PFSK-1 (cell line): ENCODE results near the gene STEAP2.

Experiments used
- FOXP2 ChIP-seq: optimal IDR thresholded peaks from 2 replicates; pipeline ENCODE3; 2011; ENCODE audit warnings: borderline replicate concordance, control low read depth, inconsistent platforms; ENCODE audit not compliant: insufficient read depth; ENCODE audit errors: extremely low read length, extremely low read depth
- POLR2AphosphoS5 ChIP-seq: IDR thresholded peaks from 2 replicates; pipeline ENCODE4 v1.6.1; 2012; ENCODE audit warnings: low read depth, mild to moderate bottlenecking, control low read depth, low read length, moderate library complexity
- SIN3A ChIP-seq: IDR thresholded peaks from 2 replicates; pipeline ENCODE4 v1.6.1; 2012; ENCODE audit warnings: mild to moderate bottlenecking, low read length, moderate library complexity, borderline replicate concordance; ENCODE audit not compliant: insufficient read depth
- TAF1 ChIP-seq: IDR thresholded peaks from 2 replicates; pipeline ENCODE4 v1.6.1; 2012; ENCODE audit warnings: low read length, control low read depth, borderline replicate concordance; ENCODE audit not compliant: insufficient read depth
- TF ChIP-seq, protein P1 (sequence below), 2 experiments: IDR thresholded peaks; 2 replicates each; pipeline versions ENCODE4 v1.6.1 to v1.8.0; 2011 to 2012; ENCODE audit warnings: low read depth in 2 of 2, low read length in 2 of 2, control low read depth in 1 of 2, inconsistent platforms in 1 of 2, mild to moderate bottlenecking in 1 of 2, moderate library complexity in 1 of 2; ENCODE audit not compliant: insufficient read depth in 1 of 2

Gene STEAP2

DNA sequence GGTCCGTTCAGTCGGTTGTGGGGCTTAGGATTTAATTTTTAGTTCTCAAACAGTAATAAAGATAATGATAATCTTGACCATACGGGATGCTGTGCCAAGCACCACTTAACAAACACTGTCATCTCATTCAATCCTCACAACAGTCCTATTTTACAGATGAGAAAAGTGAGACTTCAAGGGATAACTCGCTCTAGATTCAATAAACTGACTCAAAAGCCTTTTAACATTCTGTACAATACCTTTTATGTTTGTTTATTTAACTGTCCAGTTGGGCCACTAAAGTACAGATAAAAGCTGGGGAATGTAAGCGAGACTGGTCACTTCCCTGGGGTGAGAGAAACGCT is 33.0 kb downstream of the STEAP2 start:
- TF ChIP-seq POLR2AphosphoS5: no peak
- no peak for TF ChIP-seq SIN3A
- TF ChIP-seq, protein P1, sequence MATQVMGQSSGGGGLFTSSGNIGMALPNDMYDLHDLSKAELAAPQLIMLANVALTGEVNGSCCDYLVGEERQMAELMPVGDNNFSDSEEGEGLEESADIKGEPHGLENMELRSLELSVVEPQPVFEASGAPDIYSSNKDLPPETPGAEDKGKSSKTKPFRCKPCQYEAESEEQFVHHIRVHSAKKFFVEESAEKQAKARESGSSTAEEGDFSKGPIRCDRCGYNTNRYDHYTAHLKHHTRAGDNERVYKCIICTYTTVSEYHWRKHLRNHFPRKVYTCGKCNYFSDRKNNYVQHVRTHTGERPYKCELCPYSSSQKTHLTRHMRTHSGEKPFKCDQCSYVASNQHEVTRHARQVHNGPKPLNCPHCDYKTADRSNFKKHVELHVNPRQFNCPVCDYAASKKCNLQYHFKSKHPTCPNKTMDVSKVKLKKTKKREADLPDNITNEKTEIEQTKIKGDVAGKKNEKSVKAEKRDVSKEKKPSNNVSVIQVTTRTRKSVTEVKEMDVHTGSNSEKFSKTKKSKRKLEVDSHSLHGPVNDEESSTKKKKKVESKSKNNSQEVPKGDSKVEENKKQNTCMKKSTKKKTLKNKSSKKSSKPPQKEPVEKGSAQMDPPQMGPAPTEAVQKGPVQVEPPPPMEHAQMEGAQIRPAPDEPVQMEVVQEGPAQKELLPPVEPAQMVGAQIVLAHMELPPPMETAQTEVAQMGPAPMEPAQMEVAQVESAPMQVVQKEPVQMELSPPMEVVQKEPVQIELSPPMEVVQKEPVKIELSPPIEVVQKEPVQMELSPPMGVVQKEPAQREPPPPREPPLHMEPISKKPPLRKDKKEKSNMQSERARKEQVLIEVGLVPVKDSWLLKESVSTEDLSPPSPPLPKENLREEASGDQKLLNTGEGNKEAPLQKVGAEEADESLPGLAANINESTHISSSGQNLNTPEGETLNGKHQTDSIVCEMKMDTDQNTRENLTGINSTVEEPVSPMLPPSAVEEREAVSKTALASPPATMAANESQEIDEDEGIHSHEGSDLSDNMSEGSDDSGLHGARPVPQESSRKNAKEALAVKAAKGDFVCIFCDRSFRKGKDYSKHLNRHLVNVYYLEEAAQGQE (IDR thresholded peaks at IDR 0.05; ENCODE audit: insufficient read depth in 1 of 2, low read depth in 2 of 2, low read length in 2 of 2): no peak
- TF ChIP-seq FOXP2: no peak
- no peak for TF ChIP-seq TAF1

DNA sequence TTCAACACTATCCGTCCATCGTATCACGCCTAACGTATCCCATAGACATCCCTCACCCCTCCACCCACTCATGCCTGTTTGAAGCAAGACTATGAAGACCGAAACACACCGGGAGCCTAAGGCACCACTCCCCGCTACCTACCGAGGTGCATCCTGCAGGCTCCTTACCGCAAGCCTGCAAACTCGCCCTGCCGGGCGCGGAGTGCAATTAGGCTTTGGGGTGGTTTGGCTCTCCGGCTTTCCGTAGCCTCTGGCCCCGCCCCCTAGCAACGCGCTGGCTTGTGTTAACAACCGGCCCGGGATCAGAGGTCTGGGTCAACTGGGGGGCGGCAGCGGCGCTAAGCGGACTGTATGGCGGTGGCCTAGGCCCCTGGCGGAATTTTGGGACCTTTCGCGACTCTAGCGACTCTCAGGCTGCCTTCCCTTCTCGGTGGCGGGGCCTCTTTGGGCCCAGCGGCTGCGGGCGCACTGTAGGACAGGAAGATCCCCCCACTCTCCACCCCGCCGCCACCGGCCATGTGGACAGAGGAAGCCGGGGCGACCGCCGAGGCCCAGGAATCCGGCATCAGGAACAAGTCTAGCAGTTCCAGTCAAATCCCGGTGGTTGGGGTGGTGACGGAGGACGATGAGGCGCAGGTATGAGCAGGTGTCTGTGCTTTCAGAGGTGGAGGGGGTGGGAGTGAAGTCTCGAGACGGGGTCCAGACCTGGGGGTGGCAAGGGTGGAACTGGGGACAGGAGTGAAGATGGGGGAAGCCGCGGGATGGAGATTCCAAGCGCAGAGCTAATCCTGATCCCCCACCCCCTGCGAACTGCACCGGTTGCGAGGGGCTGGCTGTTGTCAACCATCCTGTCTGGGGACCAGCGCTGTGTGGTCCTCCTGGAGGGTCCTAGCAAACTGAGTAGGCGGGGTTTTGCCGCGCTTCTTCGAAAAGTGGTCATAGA is 33.6 kb downstream of the STEAP2 start, which contains the start of gene CFAP69:
Gene CFAP69 (plus strand): TSS at position 266 of the 943 bp plus-strand sequence. CDS start 251 bp downstream, at position 517.
- TF ChIP-seq, protein P1 (IDR thresholded peaks at IDR 0.05; ENCODE audit: insufficient read depth in 1 of 2, low read depth in 2 of 2, low read length in 2 of 2): 0 out of 4 replicates have a peak, but pooled peaks of 1 of the 2 experiments have one; percentile 23
- TF ChIP-seq POLR2AphosphoS5 (no peak), SIN3A (peak; percentile 94)

DNA sequence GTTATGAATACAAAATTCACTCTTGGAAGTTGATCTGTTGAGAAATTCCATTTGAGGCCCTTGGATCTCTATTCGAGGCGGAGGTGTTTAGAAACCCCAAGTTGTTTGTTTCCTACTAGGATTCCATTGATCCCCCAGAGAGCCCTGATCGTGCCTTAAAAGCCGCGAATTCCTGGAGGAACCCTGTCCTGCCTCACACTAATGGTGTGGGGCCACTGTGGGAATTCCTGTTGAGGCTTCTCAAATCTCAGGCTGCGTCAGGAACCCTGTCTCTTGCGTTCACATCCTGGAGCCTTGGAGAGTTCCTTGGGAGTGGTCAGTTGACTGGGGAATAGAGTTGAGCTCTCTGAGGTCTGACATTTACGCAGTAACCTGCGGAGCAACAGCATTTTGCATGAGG is 34.6 kb downstream of the STEAP2 start:
- TF ChIP-seq, protein P1 (IDR thresholded peaks at IDR 0.05; ENCODE audit: insufficient read depth in 1 of 2, low read depth in 2 of 2, low read length in 2 of 2): no peak
- TF ChIP-seq FOXP2 (no peak), SIN3A (no peak), POLR2AphosphoS5 (no peak), TAF1 (no peak)

DNA sequence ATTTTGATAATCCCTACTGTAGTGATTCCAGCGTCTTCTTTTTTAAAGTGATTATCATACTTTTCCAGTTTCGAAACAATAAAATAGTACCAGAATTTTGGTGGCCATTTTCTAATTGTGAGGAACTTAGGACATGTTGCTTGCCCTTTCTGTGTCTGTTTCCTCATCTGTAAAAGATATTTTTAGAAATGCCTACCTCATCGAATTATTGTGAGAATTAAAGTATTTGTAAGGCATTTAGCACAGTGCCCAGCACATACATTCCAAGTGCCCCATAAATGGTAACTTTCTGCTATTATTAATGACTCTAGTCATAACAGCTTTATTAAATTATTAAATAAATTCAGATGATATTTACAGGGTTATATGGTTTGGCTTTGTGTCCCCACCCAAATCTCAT is 37.2 kb downstream of the STEAP2 start:
- no peak for TF ChIP-seq FOXP2
- TF ChIP-seq, protein P1 (IDR thresholded peaks at IDR 0.05; ENCODE audit: insufficient read depth in 1 of 2, low read depth in 2 of 2, low read length in 2 of 2): no peak
- no peak for TF ChIP-seq POLR2AphosphoS5
- no peak for TF ChIP-seq TAF1
- TF ChIP-seq SIN3A: no peak
